NCI-H146 treated with DMSO at 0.1 percent for 48 hours (cell line): ENCODE measurements around the gene ETV1.
A peak's percentile ranks its signal among the peaks of the same experiment; 100 is the strongest.

ENCODE experiments used
- DNase-seq: peaks from one replicate; lab custom pipeline; 2025; ENCODE audit not compliant: unreplicated experiment; lab: John Stamatoyannopoulos, UW

ETV1 gene

GRCh38 chr7:13882051-13882450, 107.4 kb downstream of the ETV1 start:
- DNase-seq, result no peak

DNA sequence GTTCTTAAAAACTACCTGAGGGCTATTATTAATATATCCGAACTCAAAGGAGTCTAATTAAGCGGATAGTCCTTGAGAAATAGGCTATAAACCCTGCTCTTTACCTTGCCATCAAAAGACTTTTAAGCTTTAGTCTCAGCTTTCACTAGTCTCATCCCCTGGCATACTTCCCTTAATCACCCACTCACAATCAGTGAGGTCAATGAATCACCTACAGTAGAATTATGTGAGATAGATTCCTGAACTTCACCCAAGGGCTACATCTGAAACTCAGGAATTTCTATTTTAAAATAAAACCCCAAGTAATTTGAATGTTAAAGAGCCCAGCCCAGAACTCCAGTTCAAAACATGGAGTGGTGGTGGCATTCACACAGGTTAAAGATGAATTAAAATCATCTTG, 108.7 kb downstream of the ETV1 start:
- no peak for DNase-seq

DNA sequence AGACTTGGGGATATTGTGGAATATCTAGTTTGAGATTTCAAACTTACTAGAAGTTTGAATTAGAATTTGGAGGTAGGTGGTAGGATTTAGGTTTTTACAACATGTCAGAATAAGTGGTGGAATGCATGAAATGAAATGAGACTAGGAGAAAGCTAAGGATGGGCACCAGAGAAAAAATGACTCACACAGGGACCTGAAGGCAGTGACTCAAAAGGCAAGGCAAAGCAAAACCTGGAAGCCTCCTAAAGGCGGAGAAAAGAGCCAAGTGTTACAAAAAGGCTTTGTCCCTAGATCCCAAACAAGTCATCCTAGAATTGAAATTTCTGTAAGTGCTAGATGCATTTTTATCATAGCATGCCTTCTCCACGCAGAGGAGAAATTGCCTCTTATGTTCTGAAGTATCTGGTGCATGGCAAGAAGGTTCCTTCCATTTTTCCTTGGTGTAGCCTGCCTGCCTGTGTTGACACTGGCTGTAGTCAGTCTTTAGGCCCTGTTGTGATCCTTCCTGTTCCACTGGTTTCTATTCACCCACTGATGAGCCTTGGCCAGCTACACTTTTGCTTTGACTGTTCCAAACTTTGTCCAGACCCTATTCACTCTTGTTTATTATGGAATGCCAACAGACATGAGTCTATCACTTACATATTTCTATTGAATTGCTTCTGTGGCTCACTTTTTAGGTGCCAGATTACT, 109.3 kb downstream of the ETV1 start:
- DNase-seq, result no peak

- DNase-seq, result no peak
These were observed 110.3 kb downstream of the ETV1 start for GRCh38 chr7:13879143-13879542.

- no peak for DNase-seq
These were observed 111.3 kb downstream of the ETV1 start for GRCh38 chr7:13878154-13878553.

DNA sequence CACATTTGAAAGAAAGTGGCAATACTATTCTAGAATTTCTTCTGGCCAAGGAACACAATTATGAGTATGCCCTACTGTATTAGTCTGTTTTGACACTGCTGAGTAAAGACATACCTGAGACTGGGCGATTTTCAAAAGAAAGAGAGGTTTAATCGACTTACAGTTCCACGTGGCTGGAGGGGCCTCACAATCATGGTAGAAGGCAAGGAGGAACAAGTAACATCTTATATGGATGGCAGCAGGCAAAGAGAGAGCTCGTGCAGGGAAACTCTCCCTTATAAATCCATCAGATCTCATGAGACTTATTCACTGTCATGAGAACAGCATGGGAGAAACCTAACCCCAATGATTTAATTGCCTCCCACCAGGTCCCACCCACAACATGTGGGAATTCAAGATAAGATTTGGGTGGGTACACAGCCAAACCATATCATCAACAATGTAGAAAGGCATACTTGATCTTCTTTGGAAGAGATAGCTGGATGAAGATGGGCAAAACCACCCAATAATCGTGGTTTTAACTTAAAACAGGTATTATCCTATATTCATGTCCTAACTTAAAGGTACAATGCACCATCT, 113.9 kb downstream of the ETV1 start:
- no peak for DNase-seq

DNA sequence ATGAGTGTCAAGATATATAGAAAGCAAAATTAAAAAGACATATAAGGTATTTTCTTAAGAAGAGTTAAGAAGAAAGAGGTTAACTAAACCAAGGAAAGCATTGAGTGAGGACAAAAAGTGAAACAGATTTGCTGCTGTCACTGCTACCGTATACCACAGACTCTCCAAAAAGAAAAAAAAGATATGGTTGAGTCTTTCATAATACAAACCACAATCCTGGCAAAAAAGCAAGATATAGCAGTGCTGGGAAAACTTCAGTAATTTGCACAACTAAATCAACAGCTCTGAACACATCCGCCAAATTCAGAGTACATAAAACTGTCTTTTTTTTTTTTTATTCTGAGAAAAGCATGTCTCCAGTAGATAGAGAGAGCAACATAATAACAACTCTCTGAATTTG, 114.7 kb downstream of the ETV1 start:
- DNase-seq, result no peak

GRCh38 chr7:13872709-13873108, 116.8 kb downstream of the ETV1 start:
- DNase-seq, result peak; percentile 7

- DNase-seq, result no peak
These were observed 118.5 kb downstream of the ETV1 start for GRCh38 chr7:13871008-13871407.

DNA sequence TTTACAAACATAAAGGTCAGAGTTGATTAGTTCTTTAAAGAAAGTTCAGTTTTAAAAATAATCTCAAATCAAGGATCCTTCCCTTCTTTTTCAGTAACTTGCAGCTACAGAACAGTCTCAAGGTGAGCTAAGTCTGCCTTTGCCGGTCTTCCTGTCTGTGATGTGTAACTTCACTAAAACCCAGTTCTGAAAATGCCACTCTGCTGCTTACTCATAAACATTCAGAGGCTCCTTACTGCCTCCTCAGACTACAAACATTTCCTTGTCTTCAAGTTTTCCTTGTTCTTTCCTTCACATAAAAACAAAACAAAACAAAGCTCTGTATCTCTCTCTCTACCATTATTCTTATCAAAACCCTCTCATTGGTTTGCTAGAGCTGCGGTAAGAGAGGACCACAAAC, 128.7 kb downstream of the ETV1 start:
- no peak for DNase-seq

DNA sequence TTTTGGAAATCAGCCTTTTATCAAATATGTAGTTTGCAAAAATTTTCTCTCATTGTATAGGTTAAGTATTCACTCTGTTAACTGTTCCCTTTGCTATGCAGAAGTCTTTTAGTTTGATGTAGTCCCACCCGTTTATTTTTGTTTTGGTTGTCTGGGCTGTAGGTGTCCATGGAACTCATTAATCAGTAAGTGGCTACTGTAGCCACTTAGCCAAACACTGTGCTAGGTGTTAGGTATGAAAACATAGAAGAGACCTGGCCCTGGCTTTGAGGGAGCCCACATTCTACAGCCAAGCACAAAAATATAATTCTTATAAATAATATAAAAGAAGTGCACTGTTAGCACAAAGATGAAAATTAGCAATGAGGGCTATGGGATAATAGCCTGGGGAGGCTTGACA, 133.5 kb downstream of the ETV1 start:
- no peak for DNase-seq

DNA sequence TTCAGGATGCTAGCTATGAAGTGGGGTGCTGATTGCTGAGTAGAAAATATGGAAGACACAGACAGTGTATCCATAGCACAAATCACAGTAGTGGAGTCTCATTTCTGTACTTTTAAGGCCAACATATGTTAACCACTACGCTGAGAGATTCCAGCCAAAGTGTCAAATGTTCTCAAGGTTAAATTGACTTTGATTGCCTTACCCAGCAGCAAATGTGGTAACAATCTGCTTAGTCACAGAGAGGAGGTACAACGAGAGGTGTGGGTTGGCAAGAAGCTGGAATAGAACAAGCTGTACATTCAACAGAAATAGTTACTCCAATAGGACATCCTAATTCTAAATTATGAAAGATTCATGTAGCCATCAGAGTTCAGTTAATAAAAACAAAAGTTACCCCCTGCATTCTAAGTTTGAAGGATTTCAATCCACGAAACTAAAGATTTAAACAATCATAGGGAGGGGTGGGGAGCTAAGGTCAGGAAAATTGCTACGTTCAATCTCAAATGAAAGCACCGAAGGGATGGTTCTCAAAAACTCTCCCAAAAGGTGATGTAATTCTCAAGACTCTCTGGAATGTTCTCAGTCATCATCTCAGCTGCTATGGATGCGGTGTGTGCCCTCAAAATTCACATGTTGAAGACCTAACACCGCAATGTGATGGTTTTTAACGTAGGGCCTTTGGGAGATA, 137.0 kb downstream of the ETV1 start:
- no peak for DNase-seq

DNA sequence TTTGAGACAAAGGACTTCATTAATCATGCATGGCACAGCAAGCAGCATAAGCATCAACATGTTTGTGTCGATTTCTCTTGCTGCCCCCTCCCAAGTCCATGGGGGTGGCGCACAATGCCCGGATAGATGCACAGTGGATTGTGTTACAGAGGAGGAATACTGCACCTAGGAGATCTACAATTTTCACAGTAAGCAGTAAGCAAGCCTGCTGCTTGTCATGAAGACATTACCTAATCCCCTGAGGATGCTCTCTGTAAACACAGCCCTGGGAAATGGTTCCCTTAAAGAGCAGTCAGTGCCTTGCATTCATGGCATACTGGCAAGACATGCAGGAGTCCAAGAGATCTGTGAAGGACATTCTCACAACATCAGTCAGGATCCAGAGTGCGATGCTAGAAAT, 137.7 kb downstream of the ETV1 start:
- peak; percentile 7 for DNase-seq

DNA sequence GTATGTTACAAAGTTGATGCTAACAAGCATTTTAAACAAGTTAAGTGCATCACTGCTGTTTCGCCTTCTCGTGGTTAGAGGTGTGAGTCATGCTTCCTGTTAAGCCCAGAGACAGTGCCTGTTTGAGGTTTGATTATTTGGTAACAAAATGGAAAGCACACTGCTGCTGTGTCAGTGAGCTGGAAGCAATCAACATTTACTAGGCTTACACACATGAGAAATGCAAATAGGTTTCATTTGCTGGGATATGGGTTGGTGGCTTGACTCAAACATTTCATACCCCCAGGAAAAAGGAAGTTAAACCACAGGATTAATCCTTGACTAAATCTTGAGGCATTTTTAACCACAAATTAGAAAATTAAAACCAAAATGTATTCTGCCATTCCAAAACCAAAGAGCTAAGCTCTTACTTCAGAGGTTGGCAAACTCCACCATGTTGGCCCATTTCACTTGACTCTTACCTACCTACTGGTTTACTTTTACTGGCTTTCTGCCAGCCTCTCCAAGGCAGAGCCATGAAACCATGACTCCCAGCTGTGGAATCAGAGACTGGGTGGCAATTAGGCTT, 139.2 kb downstream of the ETV1 start:
- DNase-seq, result peak; percentile 32

- no peak for DNase-seq
These were observed 140.1 kb downstream of the ETV1 start for GRCh38 chr7:13849163-13849892.

- DNase-seq, result no peak
These were observed 140.8 kb downstream of the ETV1 start for GRCh38 chr7:13848681-13849131.

GRCh38 chr7:13846386-13846785, 143.1 kb downstream of the ETV1 start:
- no peak for DNase-seq

DNA sequence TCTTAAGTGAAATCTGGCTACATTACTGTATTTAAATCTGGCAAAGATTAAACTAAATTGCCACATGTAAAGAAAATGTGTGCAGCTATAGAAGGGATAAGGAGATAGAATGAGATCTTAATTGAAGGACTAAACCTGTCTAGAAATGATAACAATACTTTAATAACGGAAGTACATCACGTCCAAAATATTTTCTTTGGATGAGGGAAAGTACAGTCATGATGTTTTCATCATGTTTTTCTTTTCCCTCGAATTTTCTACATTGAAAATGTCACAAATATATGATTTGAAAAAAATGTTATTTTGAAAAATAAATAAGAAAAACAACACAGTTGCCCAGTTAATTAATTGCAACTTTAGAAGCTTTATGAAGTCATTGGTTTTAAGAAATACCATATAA, 143.9 kb downstream of the ETV1 start:
- no peak for DNase-seq

GRCh38 chr7:13844954-13845353, 144.5 kb downstream of the ETV1 start:
- DNase-seq, result no peak

- peak; percentile 6 for DNase-seq
These were observed 148.2 kb downstream of the ETV1 start for GRCh38 chr7:13841284-13841683.
